ENCODE measurements around the gene OR5AU1. TPM values are rescaled to one million over a fixed set of nuclear protein-coding genes. Genes with fewer than 3 reads are reported as not detected.

The OR5AU1 gene
- polyA plus RNA-seq, 1 donor from 2014 or later, result not detected

GRCh38 chr14:21202463-21203358 is 46.8 kb upstream of the OR5AU1 start:
- Histone ChIP-seq H2AFZ (ENCODE audit: low read depth, low read length) (no peak overlapping the region), H3F3A (ENCODE audit: insufficient read depth, low read length, poor library complexity, severe bottlenecking) (peaks cover 4% of the 10 kb centered on the region), H3K4me2 (ENCODE audit: low read length) (no peak overlapping the region), H3K27ac (ENCODE audit: low read length) (no peak overlapping the region), H4K20me1 (ENCODE audit: insufficient read depth) (no peaks in the 10 kb centered on the region), H3K4me3 (ENCODE audit: low read length) (no peak overlapping the region), H3K9me3 (ENCODE audit: low read length) (no peaks in the 10 kb centered on the region), H3K27me3 (ENCODE audit: insufficient read depth, low read depth, low read length) (no peaks in the 10 kb centered on the region), H3K9ac (ENCODE audit: low read length) (no peak overlapping the region), H3K36me3 (ENCODE audit: insufficient read depth, low read length) (no peaks in the 10 kb centered on the region), H3K9me2 (ENCODE audit: insufficient read depth, low read length) (no peaks in the 10 kb centered on the region), H3K79me2 (replicated peaks; ENCODE audit: insufficient read depth, low read length) (no peaks in the 10 kb centered on the region)
- no peak for TF ChIP-seq POLR2AphosphoS5 (IDR thresholded peaks at IDR 0.05)
- TF ChIP-seq EZH2 (IDR thresholded peaks at IDR 0.05; ENCODE audit: borderline replicate concordance, insufficient read depth, low read length, poor library complexity, severe bottlenecking), result no peak
- no peak for TF ChIP-seq RAD21 (conservative IDR thresholded peaks at IDR 0.05)
- no peak for TF ChIP-seq MXI1 (conservative IDR thresholded peaks at IDR 0.05; ENCODE audit: poor library complexity, severe bottlenecking)
- no peak for TF ChIP-seq SMC3 (conservative IDR thresholded peaks at IDR 0.05; ENCODE audit: poor library complexity)
- TF ChIP-seq REST (IDR thresholded peaks at IDR 0.05; ENCODE audit: borderline replicate concordance), result no peak
- TF ChIP-seq CTCF (IDR thresholded peaks at IDR 0.05; ENCODE audit: poor library complexity, severe bottlenecking), result no peak
- no peak for TF ChIP-seq TAF1 (IDR thresholded peaks at IDR 0.05; ENCODE audit: low read depth)
- no peak for TF ChIP-seq EP300 (conservative IDR thresholded peaks at IDR 0.05; ENCODE audit: poor library complexity, severe bottlenecking)

GRCh38 chr14:21201732-21202462 is 46.0 kb upstream of the OR5AU1 start:
- H3K79me2 ChIP-seq (replicated peaks; ENCODE audit: insufficient read depth, low read length), result no peaks in the 10 kb centered on the region
- no peaks in the 10 kb centered on the region for H3K9me2 ChIP-seq (ENCODE audit: insufficient read depth, low read length)
- TF ChIP-seq MXI1 (conservative IDR thresholded peaks at IDR 0.05; ENCODE audit: poor library complexity, severe bottlenecking), result no peak
- TF ChIP-seq EP300 (conservative IDR thresholded peaks at IDR 0.05; ENCODE audit: poor library complexity, severe bottlenecking), result no peak
- TF ChIP-seq EZH2 (IDR thresholded peaks at IDR 0.05; ENCODE audit: borderline replicate concordance, insufficient read depth, low read length, poor library complexity, severe bottlenecking), result no peak
- TF ChIP-seq RAD21 (conservative IDR thresholded peaks at IDR 0.05), result no peak
- no peak for TF ChIP-seq SMC3 (conservative IDR thresholded peaks at IDR 0.05; ENCODE audit: poor library complexity)
- no peak for TF ChIP-seq CTCF (IDR thresholded peaks at IDR 0.05; ENCODE audit: poor library complexity, severe bottlenecking)
- no peak for TF ChIP-seq POLR2AphosphoS5 (IDR thresholded peaks at IDR 0.05)
- no peak for TF ChIP-seq REST (IDR thresholded peaks at IDR 0.05; ENCODE audit: borderline replicate concordance)
- TF ChIP-seq TAF1 (IDR thresholded peaks at IDR 0.05; ENCODE audit: low read depth), result no peak
- H3K27ac ChIP-seq (ENCODE audit: low read length), result no peak overlapping the region
- no peak overlapping the region for H3K4me2 ChIP-seq (ENCODE audit: low read length)
- no peak overlapping the region for H2AFZ ChIP-seq (ENCODE audit: low read depth, low read length)
- no peaks in the 10 kb centered on the region for H3K36me3 ChIP-seq (ENCODE audit: insufficient read depth, low read length)
- H3K27me3 ChIP-seq (ENCODE audit: insufficient read depth, low read depth, low read length), result no peaks in the 10 kb centered on the region
- H3K4me3 ChIP-seq (ENCODE audit: low read length), result no peak overlapping the region
- no peaks in the 10 kb centered on the region for H4K20me1 ChIP-seq (ENCODE audit: insufficient read depth)
- H3F3A ChIP-seq (ENCODE audit: insufficient read depth, low read length, poor library complexity, severe bottlenecking), result peaks cover 4% of the 10 kb centered on the region
- H3K9ac ChIP-seq (ENCODE audit: low read length), result no peak overlapping the region
- no peaks in the 10 kb centered on the region for H3K9me3 ChIP-seq (ENCODE audit: low read length)

All from neural cell (in vitro differentiated cells).